Measurements from ENCODE around the gene ACKR3. TPM values are rescaled to one million over a fixed set of nuclear protein-coding genes. Genes with fewer than 3 reads are reported as not detected.

ACKR3 gene
- total and polyA plus RNA-seq, 4 donors, result 6.8 to 30.2 (median 14.4) TPM

DNA sequence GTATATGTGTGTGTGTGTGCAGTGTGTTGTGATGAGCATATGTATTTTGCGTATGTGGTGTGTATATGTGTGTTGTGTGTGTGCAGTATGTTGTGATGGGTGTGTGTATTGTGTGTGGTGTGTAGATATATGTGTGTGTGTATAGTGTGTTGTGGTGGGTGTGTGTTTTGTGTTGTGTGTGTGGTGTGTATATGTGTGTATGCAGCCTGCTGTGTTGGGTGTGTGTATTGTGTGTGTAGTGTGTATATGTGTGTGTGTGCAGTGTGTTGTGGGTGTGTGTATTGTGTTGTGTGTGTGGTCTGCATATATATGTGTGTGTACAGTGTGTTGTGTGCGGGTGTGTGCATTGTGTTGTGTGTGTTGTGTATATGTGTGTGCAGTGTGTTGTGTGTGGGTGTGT, 23.9 kb downstream of the ACKR3 start:
- H3K27ac ChIP-seq (ENCODE audit: low read depth in 1 of 2, low read length in 1 of 2), result no peak overlapping the region
- WGBS, 2 donors, result 79 to 97% methylated on average over 2 of the region's 2 CpGs
- H3K4me3 ChIP-seq, result no peak overlapping the region
- no peaks in the 10 kb centered on the region for H3K36me3 ChIP-seq (ENCODE audit: control insufficient read depth in 4 of 4, insufficient read depth in 4 of 4, low read length in 4 of 4)
- H3K9me3 ChIP-seq (ENCODE audit: control insufficient read depth in 4 of 4, insufficient read depth in 3 of 4, low read length in 3 of 4), result peaks cover 0 to 7% (median 1%) of the 10 kb centered on the region in 4 donors
- no peak overlapping the region for H3K9ac ChIP-seq (ENCODE audit: insufficient read depth in 1 of 2, low read length in 2 of 2)
- no peaks in the 10 kb centered on the region for H3K27me3 ChIP-seq (ENCODE audit: control insufficient read depth in 3 of 3, insufficient read depth in 3 of 3, low read length in 2 of 3)
- DNase-seq, result no peak
- ATAC-seq (ENCODE audit: insufficient read depth, low FRiP score), result no peak
- no peak for TF ChIP-seq CTCF (IDR thresholded peaks at IDR 0.05; ENCODE audit: control extremely low read depth, extremely low read depth)
- H3K4me1 ChIP-seq (ENCODE audit: control insufficient read depth in 5 of 5, insufficient read depth in 5 of 5, low read length in 5 of 5), result peaks cover 2 to 11% (median 9%) of the 10 kb centered on the region in 5 donors

DNA sequence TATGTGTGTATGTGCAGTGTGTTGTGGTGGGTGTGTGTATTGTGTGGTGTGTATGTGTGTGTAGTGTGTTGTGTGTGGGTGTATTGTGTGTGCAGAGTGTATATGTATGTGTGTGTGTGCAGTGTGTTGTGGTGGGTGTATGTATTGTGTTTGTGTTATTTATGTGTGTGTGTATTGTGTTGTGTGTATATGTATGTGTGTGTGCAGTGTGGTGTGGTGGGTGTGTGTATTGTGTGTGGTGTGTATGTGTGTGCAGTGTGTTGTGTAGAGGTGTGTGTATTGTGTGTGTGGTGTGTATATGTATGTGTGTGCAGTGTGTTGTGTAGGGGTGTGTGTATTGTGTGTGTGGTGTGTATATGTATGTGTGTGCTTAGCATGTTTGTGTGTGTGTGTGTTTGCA, 24.3 kb downstream of the ACKR3 start:
- DNase-seq, result no peak
- no peak overlapping the region for H3K9ac ChIP-seq (ENCODE audit: insufficient read depth in 1 of 2, low read length in 2 of 2)
- H3K4me1 ChIP-seq (ENCODE audit: control insufficient read depth in 5 of 5, insufficient read depth in 5 of 5, low read length in 5 of 5), result peaks cover 2 to 11% (median 9%) of the 10 kb centered on the region in 5 donors
- ATAC-seq (ENCODE audit: insufficient read depth, low FRiP score), result no peak
- no peaks in the 10 kb centered on the region for H3K27me3 ChIP-seq (ENCODE audit: control insufficient read depth in 3 of 3, insufficient read depth in 3 of 3, low read length in 2 of 3)
- peaks cover 0 to 7% (median 1%) of the 10 kb centered on the region in 4 donors for H3K9me3 ChIP-seq (ENCODE audit: control insufficient read depth in 4 of 4, insufficient read depth in 3 of 4, low read length in 3 of 4)
- H3K27ac ChIP-seq (ENCODE audit: low read depth in 1 of 2, low read length in 1 of 2), result no peak overlapping the region
- no peak overlapping the region for H3K4me3 ChIP-seq
- H3K36me3 ChIP-seq (ENCODE audit: control insufficient read depth in 4 of 4, insufficient read depth in 4 of 4, low read length in 4 of 4), result no peaks in the 10 kb centered on the region
- no peak for TF ChIP-seq CTCF (IDR thresholded peaks at IDR 0.05; ENCODE audit: control extremely low read depth, extremely low read depth)

GRCh38 chr2:236597629-236598028, 28.0 kb downstream of the ACKR3 start:
- Histone ChIP-seq H3K27ac (ENCODE audit: low read depth in 1 of 2, low read length in 1 of 2) (no peak overlapping the region), H3K27me3 (ENCODE audit: control insufficient read depth in 3 of 3, insufficient read depth in 3 of 3, low read length in 2 of 3) (no peaks in the 10 kb centered on the region), H3K36me3 (ENCODE audit: control insufficient read depth in 4 of 4, insufficient read depth in 4 of 4, low read length in 4 of 4) (no peaks in the 10 kb centered on the region), H3K4me1 (ENCODE audit: control insufficient read depth in 5 of 5, insufficient read depth in 5 of 5, low read length in 5 of 5) (peaks cover 2 to 9% (median 7%) of the 10 kb centered on the region in 5 donors), H3K4me3 (no peak overlapping the region), H3K9me3 (ENCODE audit: control insufficient read depth in 4 of 4, insufficient read depth in 3 of 4, low read length in 3 of 4) (peaks cover 0 to 7% (median 0%) of the 10 kb centered on the region in 4 donors), H3K9ac (ENCODE audit: insufficient read depth in 1 of 2, low read length in 2 of 2) (no peak overlapping the region)
- WGBS, 2 donors, result 74 to 81% methylated on average over 4 of the region's 4 CpGs
- no peak for TF ChIP-seq CTCF (IDR thresholded peaks at IDR 0.05; ENCODE audit: control extremely low read depth, extremely low read depth)
- DNase-seq, result no peak
- ATAC-seq (ENCODE audit: insufficient read depth, low FRiP score), result no peak

- peaks cover 0 to 2% (median 0%) of the 10 kb centered on the region in 5 donors for H3K4me1 ChIP-seq (ENCODE audit: control insufficient read depth in 5 of 5, insufficient read depth in 5 of 5, low read length in 5 of 5)
- no peak overlapping the region for H3K4me3 ChIP-seq
- peaks cover 0 to 4% (median 0%) of the 10 kb centered on the region in 4 donors for H3K9me3 ChIP-seq (ENCODE audit: control insufficient read depth in 4 of 4, insufficient read depth in 3 of 4, low read length in 3 of 4)
- ATAC-seq (ENCODE audit: insufficient read depth, low FRiP score) (no peak), DNase-seq (no peak)
- H3K9ac ChIP-seq (ENCODE audit: insufficient read depth in 1 of 2, low read length in 2 of 2), result no peak overlapping the region
- no peaks in the 10 kb centered on the region for H3K36me3 ChIP-seq (ENCODE audit: control insufficient read depth in 4 of 4, insufficient read depth in 4 of 4, low read length in 4 of 4)
- TF ChIP-seq CTCF (IDR thresholded peaks at IDR 0.05; ENCODE audit: control extremely low read depth, extremely low read depth), result no peak
- 95% methylated on average over 5 of the region's 5 CpGs for WGBS, 2 donors
- no peak overlapping the region for H3K27ac ChIP-seq (ENCODE audit: low read depth in 1 of 2, low read length in 1 of 2)
- no peaks in the 10 kb centered on the region for H3K27me3 ChIP-seq (ENCODE audit: control insufficient read depth in 3 of 3, insufficient read depth in 3 of 3, low read length in 2 of 3)
Measured at GRCh38 chr2:236599059-236599458, 29.4 kb downstream of the ACKR3 start.

Measured in lung (tissue), 12 donors.